ENCODE data around the gene WDR64.

Gene WDR64

DNA sequence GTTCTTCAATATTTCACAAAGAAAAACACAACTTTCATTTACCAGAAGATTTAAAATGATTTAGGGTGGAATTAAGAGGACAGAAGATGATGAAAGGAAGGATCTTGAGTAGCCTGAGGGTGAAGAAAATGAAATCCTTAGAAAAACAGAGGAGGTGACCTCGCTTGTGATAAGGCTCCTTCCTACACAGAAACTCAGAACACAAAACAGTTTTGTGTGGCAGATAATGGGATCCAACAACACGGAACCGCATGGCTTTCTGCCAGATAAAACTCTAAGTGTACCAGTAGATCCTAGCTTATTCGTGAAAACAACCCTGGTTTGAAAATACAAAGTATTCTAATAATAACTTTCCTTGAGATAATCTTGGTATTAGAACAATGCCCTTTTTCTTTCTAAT, 121.9 kb downstream of the WDR64 start:
- DNase-seq (ENCODE audit: low spot score), result no peak
- TF ChIP-seq, protein P1, sequence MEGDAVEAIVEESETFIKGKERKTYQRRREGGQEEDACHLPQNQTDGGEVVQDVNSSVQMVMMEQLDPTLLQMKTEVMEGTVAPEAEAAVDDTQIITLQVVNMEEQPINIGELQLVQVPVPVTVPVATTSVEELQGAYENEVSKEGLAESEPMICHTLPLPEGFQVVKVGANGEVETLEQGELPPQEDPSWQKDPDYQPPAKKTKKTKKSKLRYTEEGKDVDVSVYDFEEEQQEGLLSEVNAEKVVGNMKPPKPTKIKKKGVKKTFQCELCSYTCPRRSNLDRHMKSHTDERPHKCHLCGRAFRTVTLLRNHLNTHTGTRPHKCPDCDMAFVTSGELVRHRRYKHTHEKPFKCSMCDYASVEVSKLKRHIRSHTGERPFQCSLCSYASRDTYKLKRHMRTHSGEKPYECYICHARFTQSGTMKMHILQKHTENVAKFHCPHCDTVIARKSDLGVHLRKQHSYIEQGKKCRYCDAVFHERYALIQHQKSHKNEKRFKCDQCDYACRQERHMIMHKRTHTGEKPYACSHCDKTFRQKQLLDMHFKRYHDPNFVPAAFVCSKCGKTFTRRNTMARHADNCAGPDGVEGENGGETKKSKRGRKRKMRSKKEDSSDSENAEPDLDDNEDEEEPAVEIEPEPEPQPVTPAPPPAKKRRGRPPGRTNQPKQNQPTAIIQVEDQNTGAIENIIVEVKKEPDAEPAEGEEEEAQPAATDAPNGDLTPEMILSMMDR (IDR thresholded peaks at IDR 0.05; ENCODE audit: extremely low read depth, missing control alignments), result no peak

DNA sequence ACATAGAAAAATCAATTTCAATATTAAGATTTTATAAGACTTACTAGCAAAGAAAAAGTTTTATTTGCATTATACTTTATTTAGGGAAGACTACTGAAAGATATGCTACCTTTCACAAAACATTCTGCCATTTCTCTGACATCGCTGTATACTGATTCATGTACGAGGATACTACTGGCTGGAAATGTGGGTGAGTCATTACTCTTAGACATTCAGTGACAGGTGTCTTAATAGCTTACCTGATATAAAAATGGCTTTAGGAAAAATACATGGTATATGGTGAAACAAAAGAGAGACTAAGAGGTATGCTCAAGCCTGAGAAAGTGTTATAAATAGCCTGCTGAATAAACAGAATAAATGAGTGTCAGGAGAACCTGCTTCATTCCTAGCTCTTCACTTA, 122.9 kb downstream of the WDR64 start:
- DNase-seq (ENCODE audit: low spot score), result no peak
- TF ChIP-seq, protein P1 (IDR thresholded peaks at IDR 0.05; ENCODE audit: extremely low read depth, missing control alignments), result no peak

DNA sequence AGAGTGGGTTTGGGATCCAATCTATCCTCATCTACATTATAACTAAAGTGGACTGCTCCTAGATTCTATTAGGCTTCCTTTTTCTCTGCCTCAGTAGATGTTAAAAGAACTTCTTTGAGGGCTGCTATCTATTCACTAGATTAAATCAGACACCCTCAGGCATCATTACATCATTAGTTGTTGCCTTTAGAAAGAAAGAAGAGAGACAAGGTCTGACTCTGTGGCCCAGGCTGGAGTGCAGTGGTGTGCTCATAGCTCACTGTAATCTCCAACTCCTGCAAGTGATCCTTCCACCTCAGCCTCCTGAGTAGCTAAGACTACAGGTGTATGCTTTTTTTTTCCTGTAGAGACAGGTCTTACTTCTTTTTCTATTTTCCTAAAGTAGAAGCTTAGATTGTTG, 124.8 kb downstream of the WDR64 start:
- TF ChIP-seq, protein P1 (IDR thresholded peaks at IDR 0.05; ENCODE audit: extremely low read depth, missing control alignments), result no peak
- DNase-seq (ENCODE audit: low spot score), result no peak

DNA sequence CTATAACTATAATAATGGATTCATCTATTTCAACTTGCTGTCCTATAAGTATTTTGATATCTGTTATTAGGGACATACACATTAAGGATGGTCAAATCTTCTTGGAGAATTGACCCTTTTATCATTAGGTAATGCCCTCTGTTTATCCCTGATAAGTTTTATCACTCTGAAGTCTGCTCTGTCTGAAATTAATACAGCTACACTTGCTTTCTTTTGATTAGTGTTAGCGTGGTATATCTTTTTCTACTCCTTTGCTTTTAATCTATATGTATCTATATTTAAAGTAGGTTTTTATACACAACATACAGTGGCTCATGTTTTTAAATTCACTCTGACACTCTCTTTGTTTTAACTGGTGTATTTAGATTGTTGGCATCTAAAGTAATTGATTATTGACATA, 126.0 kb downstream of the WDR64 start:
- no peak for DNase-seq (ENCODE audit: low spot score)
- TF ChIP-seq, protein P1 (IDR thresholded peaks at IDR 0.05; ENCODE audit: extremely low read depth, missing control alignments), result no peak

DNA sequence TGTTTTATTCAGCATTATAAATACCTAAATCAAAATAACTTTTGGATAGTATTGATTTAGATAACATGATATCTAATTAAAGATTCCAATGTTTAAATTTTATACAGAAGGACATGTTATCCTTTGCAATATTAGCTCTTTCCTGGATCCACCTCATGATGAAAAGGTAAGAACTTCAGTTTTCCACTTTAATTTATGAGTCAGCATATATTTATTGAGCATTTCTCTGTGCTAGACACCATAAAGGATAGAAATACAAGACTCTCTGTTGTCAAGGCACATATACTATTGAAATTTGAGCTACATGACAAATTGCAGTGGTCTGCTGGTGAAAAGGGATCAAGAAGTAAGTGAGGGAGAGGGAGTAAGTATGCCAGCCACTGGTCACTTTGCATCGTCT, 127.8 kb downstream of the WDR64 start:
- DNase-seq (ENCODE audit: low spot score), result no peak
- TF ChIP-seq, protein P1 (IDR thresholded peaks at IDR 0.05; ENCODE audit: extremely low read depth, missing control alignments), result no peak

DNA sequence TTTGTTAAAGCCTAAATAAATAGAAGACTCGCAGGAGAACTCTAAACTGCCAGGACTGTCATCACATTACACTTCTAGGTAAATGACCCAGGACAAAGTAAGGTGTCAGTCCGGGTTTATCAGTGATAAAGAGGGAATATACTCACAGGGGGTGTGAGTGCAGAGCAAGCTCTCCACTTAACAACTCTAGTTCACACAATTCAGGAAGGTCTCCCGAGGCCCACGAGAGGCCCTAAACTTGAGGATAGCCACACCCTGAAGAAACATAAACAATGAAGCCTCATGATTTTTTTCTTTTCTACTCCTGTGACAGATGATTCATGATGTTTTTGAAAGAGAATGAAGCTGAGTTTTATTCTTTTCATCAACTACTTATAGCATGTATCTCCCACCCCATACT, 130.3 kb downstream of the WDR64 start:
- no peak for DNase-seq (ENCODE audit: low spot score)
- TF ChIP-seq, protein P1 (IDR thresholded peaks at IDR 0.05; ENCODE audit: extremely low read depth, missing control alignments), result no peak

DNA sequence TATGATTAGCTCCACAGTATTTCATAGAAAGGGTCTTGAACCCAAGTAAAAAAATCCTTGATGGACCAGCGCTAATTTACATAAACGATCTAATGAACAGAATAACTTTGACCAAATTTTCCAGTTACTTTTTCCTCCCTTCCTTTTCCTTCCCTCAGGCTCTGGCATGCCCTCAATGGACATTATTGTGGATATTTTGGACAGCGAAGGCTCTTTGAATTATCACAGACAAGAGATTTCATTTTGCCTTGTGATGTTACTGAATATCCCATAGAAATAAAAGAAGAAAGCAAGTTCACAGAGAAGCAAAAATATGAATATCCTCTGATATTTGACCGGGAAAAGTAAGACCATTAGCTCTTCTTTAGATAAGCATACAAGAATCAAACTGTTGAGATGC, 135.6 kb downstream of the WDR64 start:
- TF ChIP-seq, protein P1 (IDR thresholded peaks at IDR 0.05; ENCODE audit: extremely low read depth, missing control alignments), result no peak
- no peak for DNase-seq (ENCODE audit: low spot score)

All from GM20000 (cell line).